CD4-positive, alpha-beta T cell treated with Interleukin-15 for 1 hour (primary cell): Measurements from ENCODE around the gene EPHA3.

Experiments
- DNase-seq: peaks from one replicate; pipeline ENCODE4 v3.0.0-alpha.2; 2020

Gene EPHA3

DNA sequence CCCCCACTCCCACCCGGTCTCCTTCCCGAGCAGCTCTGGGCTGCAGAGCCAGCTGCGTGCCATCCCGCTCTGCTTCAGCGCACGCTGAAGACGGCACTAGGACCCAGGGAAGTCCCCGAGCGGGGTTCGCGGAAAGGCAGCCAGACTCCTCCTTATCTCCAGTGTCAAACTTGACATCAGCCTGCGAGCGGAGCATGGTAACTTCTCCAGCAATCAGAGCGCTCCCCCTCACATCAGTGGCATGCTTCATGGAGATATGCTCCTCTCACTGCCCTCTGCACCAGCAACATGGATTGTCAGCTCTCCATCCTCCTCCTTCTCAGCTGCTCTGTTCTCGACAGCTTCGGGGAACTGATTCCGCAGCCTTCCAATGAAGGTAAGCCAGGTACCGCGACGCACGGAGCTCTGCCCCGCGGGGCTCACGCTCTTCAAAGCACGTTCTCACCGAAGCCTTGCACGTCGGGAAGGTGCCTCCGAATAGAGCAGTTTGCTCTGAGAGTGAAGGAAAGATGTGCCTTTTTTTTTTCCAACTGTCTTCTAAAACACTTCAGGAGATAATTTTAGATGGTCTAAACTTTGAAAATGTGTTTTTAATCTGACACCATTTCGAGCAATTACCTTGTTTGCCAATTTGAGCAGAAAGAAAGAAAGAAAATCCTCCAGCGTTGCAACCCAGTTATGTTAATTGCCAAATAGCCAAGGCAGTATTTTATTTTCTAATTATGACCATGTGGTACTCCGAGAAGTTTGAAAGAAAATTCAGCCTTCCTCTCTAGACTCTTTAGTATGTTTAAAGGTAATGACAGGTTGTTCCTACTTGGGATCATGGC lies at the start of gene EPHA3:
TSS of gene EPHA3 (plus strand) at position 161 of the 830 bp plus-strand sequence. CDS start at position 289, 128 bp downstream.
- peak; percentile 18 for DNase-seq

GRCh38 chr3:89058371-89058770 lies 49.0 kb upstream of the EPHA3 start:
- DNase-seq, result no peak

DNA sequence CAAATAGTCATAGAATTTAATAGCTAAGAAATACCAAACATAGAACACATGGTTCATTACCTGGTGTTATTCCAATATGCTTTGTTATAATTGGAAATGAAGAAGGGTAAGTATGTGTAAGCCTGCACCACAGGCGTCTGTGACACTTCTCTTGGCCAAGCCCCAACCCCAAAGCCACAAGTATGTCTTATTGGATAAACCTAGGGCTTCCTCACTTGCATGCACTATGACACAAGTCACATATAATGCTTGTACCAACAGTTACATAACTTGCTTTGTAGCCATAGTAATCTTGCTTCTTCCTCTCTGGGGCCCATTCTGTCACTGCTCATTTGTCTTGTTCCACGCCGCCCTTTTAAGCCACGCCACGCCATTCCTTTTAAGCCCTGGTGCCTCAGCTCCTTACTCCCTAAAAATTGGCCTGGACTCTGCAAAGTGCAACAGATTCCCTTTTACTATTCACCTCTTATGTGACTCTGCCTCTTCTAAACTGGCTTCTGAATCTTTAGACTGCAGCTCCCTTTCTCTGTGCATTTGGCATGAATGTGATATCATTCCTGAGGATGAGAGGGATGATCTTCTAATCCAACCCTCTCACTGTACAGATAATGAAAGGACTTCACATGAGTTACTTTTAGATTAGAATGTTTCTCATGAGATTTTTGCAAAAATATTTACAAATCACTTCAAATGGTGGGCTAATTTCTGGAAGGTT lies 48.1 kb upstream of the EPHA3 start:
- no peak for DNase-seq

GRCh38 chr3:89061259-89061658 lies 46.2 kb upstream of the EPHA3 start:
- DNase-seq, result no peak

GRCh38 chr3:89067736-89068135 lies 39.7 kb upstream of the EPHA3 start:
- DNase-seq, result no peak

- no peak for DNase-seq
Observed at GRCh38 chr3:89072642-89073041, 34.8 kb upstream of the EPHA3 start.

DNA sequence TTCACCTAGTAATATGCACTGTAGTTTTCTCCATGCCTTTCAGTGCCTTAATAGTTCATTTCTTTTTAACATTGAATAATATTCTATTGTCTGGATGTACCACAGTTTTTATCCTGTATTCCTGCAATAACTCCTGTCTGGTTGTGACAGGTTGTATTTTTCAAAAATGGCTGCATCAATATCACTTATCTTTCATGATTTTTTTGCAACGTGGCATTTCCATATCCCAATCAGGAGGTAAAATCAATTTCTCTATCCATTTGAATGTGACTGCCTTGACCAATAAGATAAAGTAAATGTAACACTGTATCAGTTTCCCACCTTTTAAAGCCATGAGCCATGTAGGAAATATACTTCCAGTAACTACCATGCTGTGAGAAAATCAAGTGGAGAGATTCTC lies 27.5 kb upstream of the EPHA3 start:
- no peak for DNase-seq

GRCh38 chr3:89087851-89088250 lies 19.6 kb upstream of the EPHA3 start:
- DNase-seq, result no peak

DNA sequence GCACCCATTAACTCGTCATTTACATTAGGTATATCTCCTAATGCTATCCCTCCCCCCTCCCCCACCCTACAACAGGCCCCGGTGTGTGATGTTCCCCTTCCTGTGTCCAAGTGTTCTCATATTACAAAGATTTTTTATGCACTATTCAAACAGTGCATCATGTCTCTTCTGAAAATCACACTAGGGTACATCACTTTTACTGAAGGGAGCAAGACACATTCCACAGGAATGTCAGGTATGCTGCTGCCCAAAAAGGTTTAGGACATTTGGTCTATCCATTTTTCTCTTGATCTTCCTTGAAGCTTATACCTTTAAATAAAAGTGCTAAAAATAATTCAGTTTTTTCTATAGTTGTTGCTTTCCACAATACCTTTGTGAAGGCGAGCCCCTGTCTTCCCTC lies 9.2 kb upstream of the EPHA3 start:
- no peak for DNase-seq

DNA sequence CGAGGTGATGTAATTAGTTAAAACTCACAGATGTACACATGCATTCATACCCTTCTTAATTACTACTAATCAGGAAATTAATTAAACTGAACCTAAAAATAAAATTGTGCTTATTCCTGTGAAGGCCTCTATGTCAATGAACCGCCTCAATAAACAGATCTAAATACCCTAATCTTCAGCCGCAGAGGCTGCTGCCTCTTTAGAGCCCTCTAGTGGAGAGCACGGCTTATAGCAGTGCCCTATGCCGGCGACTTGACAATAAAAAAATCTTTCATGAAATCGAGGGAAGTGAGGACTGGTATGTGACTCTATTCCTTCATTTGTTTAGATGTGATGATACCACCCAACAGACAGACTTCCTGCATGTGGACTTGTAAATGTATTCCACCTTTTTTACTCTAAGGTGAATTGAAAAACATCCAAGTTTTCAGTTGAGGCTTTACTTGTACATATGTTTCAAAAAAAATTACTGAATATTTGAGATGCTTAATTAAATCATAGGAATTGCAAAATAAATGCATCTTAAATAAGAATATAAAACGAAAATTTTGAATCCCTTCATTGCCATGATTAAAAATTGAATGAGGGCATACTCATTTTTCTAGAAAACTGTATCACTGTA lies 8.3 kb upstream of the EPHA3 start:
- DNase-seq, result peak; percentile 33

DNA sequence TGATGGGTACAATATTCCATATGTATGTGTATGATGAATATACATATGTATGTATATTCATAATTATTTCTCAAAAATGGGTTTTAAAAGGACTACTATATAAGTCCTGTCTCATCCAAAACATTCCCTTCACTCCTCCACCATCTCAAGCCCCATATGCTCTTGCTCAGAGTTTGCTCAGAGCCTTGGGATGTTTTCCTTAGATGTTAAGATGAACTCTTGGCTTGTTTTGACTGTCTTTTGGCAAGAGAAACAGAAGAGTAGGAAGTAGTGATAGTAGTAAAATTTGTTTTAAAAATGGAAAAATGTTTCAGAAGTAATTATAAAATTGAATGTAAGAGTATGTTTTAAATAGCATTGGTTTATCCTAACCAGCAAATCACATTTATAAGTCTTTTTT lies 6.2 kb upstream of the EPHA3 start:
- no peak for DNase-seq

GRCh38 chr3:89101921-89102320 lies 5.5 kb upstream of the EPHA3 start:
- DNase-seq, result no peak

- no peak for DNase-seq
Observed at GRCh38 chr3:89104499-89104898, 2.9 kb upstream of the EPHA3 start.

GRCh38 chr3:89105503-89105902 lies 1.9 kb upstream of the EPHA3 start:
- DNase-seq, result no peak

- no peak for DNase-seq
Observed at GRCh38 chr3:89108291-89108550, 800 bp downstream of the EPHA3 start.

GRCh38 chr3:89113344-89113743 lies 5.9 kb downstream of the EPHA3 start:
- no peak for DNase-seq

DNA sequence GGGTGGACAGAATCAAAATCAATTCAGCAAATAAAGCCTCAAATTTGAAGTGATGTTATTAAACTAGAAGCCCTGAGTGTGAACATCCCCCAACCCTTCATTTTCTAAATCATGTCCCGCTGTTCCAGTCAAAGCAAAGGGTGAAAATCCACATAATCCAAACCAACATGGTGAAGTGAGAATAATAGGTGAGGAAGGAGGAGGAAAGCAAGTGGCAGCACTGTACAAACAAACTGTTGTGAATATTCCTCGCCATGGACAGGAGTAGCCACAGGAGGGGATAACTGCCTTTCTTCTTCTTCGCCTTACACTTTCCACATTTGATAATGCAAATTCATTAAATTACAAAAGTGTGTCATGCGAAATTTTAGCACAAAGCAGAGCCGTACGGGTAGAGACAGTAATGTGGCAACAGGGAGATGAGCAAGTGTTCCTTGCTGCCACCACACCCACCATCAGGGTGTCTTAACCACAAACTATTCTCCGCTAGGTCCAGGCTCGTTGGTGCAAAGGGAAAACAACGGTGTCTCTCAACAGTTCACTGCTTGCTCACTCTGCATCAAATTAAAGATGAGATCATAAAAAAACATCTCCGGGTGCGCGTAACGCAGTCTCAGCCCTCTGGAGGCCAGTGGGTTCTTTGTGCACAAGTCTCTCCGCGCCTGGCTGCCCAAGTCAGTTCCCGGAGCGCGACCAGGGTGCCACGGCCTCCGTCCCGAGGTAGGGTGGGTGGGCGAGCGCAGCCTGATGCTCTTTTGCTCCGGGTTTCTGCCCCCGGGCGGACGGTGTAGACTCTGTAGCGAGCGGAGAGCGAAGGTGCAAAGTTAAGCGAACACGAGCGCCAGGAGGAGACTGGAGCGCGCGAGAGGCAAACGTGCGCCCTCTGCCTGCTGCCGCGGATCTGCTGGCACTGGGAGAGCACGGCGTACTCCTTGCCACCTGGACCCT lies 6.7 kb downstream of the EPHA3 start:
- peak; percentile 15 for DNase-seq

GRCh38 chr3:89114841-89115223 lies 7.4 kb downstream of the EPHA3 start:
- DNase-seq, result no peak

DNA sequence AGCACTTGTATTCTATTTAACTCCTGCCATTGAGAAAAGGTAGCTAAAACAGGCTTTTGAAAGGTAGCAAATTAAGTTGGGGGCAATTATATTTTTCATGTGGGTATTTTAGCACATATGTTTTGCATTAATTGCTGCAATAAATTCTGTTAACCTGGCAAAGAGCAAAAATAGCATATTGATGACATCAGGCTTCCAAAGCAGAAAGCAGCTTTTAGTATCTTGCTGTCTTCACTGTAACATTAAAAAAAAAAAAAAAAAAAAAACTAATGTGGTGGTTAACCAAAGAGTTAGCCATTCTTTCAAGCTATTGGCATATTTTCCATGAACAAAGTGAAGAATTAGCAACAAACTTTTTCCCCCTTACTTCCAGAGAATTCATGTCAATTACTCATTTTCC lies 9.1 kb downstream of the EPHA3 start:
- DNase-seq, result no peak

GRCh38 chr3:89138048-89138447 lies 30.6 kb downstream of the EPHA3 start:
- DNase-seq, result no peak

DNA sequence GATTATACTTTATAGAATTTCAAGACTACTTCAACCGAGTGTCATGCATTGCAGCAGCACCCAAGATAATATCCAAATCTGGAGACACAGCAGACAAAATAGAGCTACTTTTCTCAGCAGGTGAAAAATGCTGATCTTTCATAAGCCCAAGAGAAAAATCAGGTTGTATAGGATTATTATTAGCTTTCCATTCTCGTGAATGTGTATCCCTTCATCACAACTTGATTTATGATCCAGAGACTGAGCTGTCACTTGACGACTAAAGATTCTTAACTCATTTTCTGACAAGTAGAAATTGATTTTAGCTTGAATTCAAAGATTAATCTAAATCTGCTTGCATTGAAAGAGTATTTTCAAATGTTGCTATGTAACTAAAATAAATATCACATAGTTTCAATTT lies 32.4 kb downstream of the EPHA3 start:
- no peak for DNase-seq

GRCh38 chr3:89144080-89144479 lies 36.7 kb downstream of the EPHA3 start:
- no peak for DNase-seq

GRCh38 chr3:89145995-89146394 lies 38.6 kb downstream of the EPHA3 start:
- DNase-seq, result no peak
